GM19452 (cell line): Measurements from ENCODE around the gene ELN.

ENCODE experiments used
- ATAC-seq: cut with Tn5 transposase; IDR thresholded peaks from one replicate; pipeline ENCODE4 v1.9.1; 2021; ENCODE audit not compliant: unreplicated experiment

ELN gene

DNA sequence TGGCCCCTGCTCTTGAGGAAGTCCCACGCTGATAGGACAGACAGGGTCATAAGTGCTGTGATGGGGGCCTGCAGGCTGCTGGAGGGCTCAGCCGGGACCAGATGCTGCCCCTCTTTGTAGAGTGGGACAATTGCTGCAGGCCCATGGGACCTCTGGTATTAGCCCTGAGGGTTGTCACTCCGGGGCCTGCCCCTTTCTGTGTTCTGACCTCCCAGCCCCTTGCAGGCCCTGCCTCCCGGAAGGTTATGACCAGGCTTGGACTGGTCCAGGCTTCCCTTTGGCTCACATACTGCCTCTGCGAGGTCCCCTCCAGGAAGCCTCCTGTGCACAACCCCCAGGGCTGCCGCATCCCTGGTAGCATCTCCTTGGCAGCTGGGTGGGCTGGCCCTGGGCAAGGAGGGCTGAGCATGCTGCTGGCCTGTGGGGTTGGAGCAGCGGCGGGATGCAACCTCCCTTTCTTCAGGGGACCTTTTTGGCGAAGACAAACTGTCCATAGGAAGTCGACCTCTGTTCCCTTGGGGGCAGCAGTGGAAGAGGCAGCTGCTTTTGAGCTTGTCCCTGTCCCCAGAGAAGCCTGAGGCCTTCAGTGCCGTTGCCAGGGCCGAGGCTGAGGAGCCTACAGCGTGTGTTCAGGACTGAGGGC, 64.5 kb downstream of the ELN start:
- ATAC-seq = no peak

DNA sequence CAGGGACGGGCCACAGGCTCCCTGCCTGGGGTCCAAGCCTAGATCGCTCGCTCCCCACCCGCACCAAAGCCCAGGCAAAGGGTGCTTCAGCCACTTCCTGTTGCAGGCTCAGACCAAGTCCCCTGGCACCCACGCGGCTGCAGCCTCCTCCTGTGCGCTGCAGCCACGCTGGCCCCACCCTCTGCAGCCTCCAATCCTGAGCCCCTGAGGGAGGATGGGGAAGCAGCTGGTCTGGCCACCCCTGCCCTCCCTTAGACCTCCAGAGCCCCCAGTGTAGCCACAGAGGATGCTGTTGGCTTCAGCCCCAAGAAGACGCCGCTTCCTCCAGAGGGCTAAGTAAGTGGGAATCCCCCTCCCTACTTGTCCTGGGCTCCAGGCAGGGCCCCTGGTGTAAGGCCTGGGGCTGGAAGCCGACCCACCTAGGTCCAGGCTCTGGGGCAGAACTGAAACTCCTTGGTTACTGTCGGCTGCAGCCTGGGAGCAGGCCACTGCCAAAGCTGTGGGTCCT, 65.0 kb downstream of the ELN start:
- ATAC-seq = peak; percentile 69

- peak; percentile 8 for ATAC-seq
Observed at GRCh38 chr7:74093671-74094223, 65.8 kb downstream of the ELN start.

DNA sequence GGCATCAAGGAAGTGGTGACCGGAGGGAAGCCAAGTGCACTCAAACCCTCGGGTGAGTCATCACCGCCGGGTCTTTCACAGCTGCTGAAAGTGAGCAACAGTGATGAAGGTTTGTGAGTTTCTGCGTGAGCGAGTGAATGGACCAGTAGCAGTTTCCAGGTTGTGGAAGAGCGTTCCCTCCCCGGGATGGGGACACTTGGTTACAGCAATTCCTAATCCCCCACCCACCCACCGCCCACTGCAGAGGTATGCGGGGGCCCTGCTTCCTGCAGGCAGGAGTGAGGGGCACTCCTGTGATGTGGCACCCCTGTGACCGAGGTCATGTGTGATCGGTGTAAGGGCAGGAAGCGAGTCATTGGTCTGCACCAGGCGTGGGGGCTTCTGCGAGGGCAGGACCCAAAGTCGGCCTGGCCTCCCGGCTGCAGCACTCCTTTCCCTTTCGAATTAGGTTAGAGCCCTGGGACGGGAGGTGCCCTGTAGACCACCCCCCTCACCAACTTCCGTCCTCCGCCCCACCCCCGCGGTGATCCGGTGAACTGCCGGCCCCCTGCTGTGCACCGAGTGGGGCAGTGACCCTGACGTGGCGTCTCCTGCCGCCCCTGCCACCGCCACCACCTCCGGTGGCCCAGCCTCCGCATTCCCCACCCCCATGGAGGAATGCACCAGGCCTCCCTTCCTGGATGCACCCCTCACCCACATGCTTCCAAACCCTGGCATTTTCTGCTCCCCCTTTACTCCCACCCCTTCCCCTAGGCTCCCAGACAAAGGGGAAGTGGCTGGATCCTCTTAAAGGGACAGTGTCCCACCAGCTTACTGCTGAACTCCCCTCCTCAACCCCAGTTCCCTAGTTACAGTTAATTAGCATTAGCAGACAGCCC, 66.5 kb downstream of the ELN start:
- peak; percentile 52 for ATAC-seq

DNA sequence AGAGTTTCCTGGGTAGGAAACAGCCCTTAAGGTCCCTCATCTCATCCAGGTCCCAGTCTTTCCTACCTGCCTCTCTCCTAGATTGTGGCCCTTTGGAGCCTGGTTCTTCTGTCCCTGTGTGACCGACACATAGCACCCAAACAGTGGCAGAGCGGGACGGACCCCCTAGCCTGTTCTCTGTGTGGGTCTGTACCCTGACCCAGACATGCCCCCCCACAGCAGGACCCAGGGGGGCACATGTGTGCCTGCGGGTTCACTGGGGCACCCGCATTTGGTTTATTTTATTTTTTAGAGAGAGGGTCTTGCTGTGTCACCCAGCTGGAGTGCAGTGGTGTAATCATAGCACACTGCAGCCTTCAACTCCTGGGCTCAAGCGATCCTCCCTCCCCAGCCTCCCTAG, 67.2 kb downstream of the ELN start:
- no peak for ATAC-seq

GRCh38 chr7:74097937-74098614, 70.1 kb downstream of the ELN start:
- no peak for ATAC-seq

DNA sequence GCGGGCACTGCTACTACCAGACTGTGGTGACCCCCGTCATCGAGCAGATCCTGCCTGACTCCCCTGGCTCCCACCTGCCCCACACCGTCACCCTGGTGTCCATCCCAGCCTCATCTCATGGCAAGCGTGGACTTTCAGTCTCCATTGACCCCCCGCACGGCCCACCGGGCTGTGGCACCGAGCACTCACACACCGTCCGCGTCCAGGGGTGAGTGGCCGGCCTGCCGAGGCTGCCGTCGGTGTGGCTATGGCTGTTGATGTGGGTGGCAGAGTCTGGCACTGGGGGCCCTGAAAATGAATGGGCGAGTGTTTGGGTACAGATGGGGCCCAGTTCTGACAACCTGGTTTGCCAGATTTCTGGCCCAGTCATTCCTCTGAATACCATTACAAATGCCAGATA, 71.1 kb downstream of the ELN start:
- ATAC-seq = no peak

- peak; percentile 90 for ATAC-seq
Observed at GRCh38 chr7:74101061-74101681, 73.2 kb downstream of the ELN start.

- ATAC-seq = no peak
Observed at GRCh38 chr7:74103219-74103772, 75.3 kb downstream of the ELN start.

GRCh38 chr7:74104702-74105101, 76.7 kb downstream of the ELN start:
- ATAC-seq = no peak

DNA sequence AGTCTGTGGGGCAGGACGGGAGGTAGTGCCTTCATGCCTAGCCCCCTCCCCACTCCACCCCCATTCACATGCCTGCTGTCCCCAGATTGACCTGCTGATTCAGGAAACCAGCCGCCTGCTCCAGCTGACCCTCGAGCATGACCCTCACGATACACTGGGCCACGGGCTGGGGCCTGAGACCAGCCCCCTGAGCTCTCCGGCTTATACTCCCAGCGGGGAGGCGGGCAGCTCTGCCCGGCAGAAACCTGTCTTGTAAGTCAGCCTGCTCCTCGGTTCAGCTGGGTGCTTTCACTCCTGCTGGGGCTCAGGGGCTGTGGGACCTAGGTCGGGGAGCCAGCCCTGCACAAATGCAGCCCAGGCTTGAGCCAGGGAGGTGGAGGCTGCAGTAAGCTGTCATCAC, 78.0 kb downstream of the ELN start:
- ATAC-seq = no peak

- no peak for ATAC-seq
Observed at GRCh38 chr7:74106846-74107245, 78.9 kb downstream of the ELN start.

DNA sequence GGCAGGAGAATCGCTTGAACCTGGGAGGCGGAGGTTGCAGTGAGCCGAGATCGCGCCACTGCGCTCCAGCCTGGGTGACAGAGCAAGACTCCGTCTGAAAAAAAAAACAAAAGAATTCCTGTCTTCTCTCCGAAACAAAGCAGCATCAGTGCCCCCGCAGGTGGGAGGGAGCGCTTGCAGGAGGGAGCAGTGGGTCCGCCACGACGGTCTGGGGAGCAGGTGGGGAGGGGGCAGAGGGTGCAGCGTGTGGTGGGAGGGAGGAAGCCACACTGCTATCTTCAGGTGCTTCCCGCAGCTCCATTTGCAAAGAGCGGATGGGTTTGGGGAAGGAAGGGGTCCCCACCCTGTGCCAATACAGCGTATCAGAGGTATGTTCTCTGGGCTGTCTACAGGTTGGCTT, 87.4 kb downstream of the ELN start:
- ATAC-seq = no peak

DNA sequence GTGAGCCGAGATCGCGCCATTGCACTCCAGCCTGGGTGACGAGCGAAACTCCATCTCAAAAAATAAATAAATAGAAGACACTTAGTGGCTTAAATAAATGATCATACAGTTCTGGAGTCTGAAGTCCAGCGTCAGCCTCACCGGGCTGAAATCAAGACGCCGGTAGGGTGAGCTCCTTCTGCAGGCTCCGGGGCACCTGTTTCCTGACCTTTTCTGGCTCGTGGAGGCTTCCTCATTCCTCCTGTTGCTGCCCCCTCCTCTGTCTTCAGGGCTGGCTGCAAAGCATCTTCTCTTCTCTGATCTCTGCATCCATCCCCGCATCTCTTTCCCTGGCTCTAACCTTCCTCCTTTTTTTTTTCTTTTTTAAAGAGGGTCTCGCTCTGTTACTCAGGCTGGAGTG, 88.4 kb downstream of the ELN start:
- ATAC-seq = no peak
